Caco-2 (cell line): ENCODE measurements around the gene RHOB. TPM values are rescaled to one million over a fixed set of nuclear protein-coding genes. Genes with fewer than 3 reads are reported as not detected.

Experiments
- BruUV-seq: library from RNA; stranded (reverse); fragments of 400-500 nt; replicated peaks from 2 replicates; lab custom pipeline; 2021; lab: Mats Ljungman, UMichigan
- CTCF ChIA-PET: fragments of 300-600 bp; sonication (Branson Sonifier 250); formaldehyde crosslinking; loops from one replicate; lab custom pipeline; 2022; ENCODE audit warnings: antibody characterized with exemption; lab: Charles Lee
- POLR2A ChIA-PET: fragments of 300-600 bp; sonication (Branson Sonifier 250); formaldehyde crosslinking; loops from one replicate; lab custom pipeline; 2022; ENCODE audit warnings: antibody characterized with exemption; lab: Charles Lee
- DNase-seq, 2 experiments: peaks; one replicate each; pipeline versions ENCODE4 v3.0.0 to v3.0.0-alpha.2; 2020 to 2022
- H3K27me3 ChIP-seq: replicated peaks from 2 replicates; pipeline ENCODE4 v1.6.0; 2011; ENCODE audit warnings: low read length; ENCODE audit not compliant: control insufficient read depth, insufficient read depth
- H3K36me3 ChIP-seq: 2 replicates; pipeline ENCODE4 v1.5.1; 2011; ENCODE audit warnings: low read length; ENCODE audit not compliant: control insufficient read depth, insufficient read depth
- H3K4me1 ChIP-seq: fragments of 250-450 bp; sonication (Bioruptor Pico); 2 replicates; pipeline ENCODE4 v1.5.1; 2020; ENCODE audit warnings: mild to moderate bottlenecking
- H3K4me3 ChIP-seq: 2 replicates; pipeline ENCODE4 v1.5.1; 2011; ENCODE audit warnings: low read depth, mild to moderate bottlenecking, control low read depth, low read length
- H3K9me3 ChIP-seq: fragments of 250-450 bp; sonication (Bioruptor Pico); 2 replicates; pipeline ENCODE4 v1.5.1; 2020; ENCODE audit warnings: mild to moderate bottlenecking, moderate library complexity
- H3K27ac Mint-ChIP-seq: one replicate; pipeline ENCODE4 v1.8.0; 2022; ENCODE audit warnings: mixed read lengths; ENCODE audit not compliant: unreplicated experiment
- H3K27me3 Mint-ChIP-seq: one replicate; pipeline ENCODE4 v1.8.0; 2022; ENCODE audit warnings: mixed read lengths; ENCODE audit not compliant: insufficient read depth, unreplicated experiment
- H3K36me3 Mint-ChIP-seq: one replicate; pipeline ENCODE4 v1.8.0; 2022; ENCODE audit warnings: mild to moderate bottlenecking, mixed read lengths; ENCODE audit not compliant: insufficient read depth, unreplicated experiment
- H3K4me1 Mint-ChIP-seq: one replicate; pipeline ENCODE4 v1.8.0; 2022; ENCODE audit warnings: low read depth, mixed read lengths; ENCODE audit not compliant: unreplicated experiment
- H3K4me3 Mint-ChIP-seq: one replicate; pipeline ENCODE4 v1.8.0; 2022; ENCODE audit warnings: mild to moderate bottlenecking, moderate library complexity, mixed read lengths; ENCODE audit not compliant: unreplicated experiment
- H3K9me3 Mint-ChIP-seq: one replicate; pipeline ENCODE4 v1.8.0; 2022; ENCODE audit warnings: mixed read lengths; ENCODE audit not compliant: unreplicated experiment
- CTCF ChIP-seq, 2 experiments: fragments of 200-600 bp in 1 of 2; IDR thresholded peaks; 1 replicate in 1 of 2; 2 replicates in 1 of 2; pipeline versions ENCODE4 v1.5.1 to v1.8.0; 2011 to 2022; ENCODE audit warnings: antibody characterized with exemption in 1 of 2, control low read depth in 1 of 2, inconsistent platforms in 1 of 2, low read depth in 1 of 2, low read length in 1 of 2, mild to moderate bottlenecking in 1 of 2, moderate library complexity in 1 of 2; ENCODE audit not compliant: insufficient read depth in 1 of 2, severe bottlenecking in 1 of 2, unreplicated experiment in 1 of 2
- intact Hi-C: fragments of 100-400 bp; cut with micrococcal nuclease; formaldehyde crosslinking; loops from one replicate; pipeline ENCODE4 v1.10.0; 2022; ENCODE audit not compliant: unreplicated experiment
- total RNA-seq: library from RNA; stranded (reverse); gene quantifications from 2 replicates; pipeline ENCODE4 v1.2.3, GENCODE V29; 2022

The RHOB gene
- total RNA-seq, 1 experiment from 2014 or later: 20.8 TPM

GRCh38 chr2:20474757-20475566 lies 28.1 kb downstream of the RHOB start:
- no TSS peak for BruUV-seq
- H3K4me1 Mint-ChIP-seq: peaks cover 9% of the 10 kb centered on the region
- CTCF ChIA-PET: no interaction called here

GRCh38 chr2:20475567-20475952 lies 28.7 kb downstream of the RHOB start:
- Histone ChIP-seq H3K27me3 (no peaks in the 10 kb centered on the region), H3K36me3 (no peaks in the 10 kb centered on the region), H3K4me1 (peaks cover 9% of the 10 kb centered on the region; the same call in 1 of the 2 replicates), H3K4me3 (no peak overlapping the region), H3K9me3 (no peaks in the 10 kb centered on the region)
- CTCF ChIA-PET: no interaction called here
- POLR2A ChIA-PET: no interaction called here
- no peak for DNase-seq
- Mint-ChIP-seq H3K4me1 (peaks cover 9% of the 10 kb centered on the region), H3K27ac (no peak overlapping the region), H3K36me3 (no peaks in the 10 kb centered on the region), H3K27me3 (no peaks in the 10 kb centered on the region), H3K9me3 (no peaks in the 10 kb centered on the region), H3K4me3 (no peak overlapping the region)
- no TSS peak for BruUV-seq
- intact Hi-C loops: no loop called here
- TF ChIP-seq CTCF (IDR thresholded peaks at IDR 0.05; ENCODE audit: insufficient read depth in 1 of 2, low read depth in 1 of 2, low read length in 1 of 2, severe bottlenecking in 1 of 2, unreplicated experiment in 1 of 2): no peak

More at GRCh38 chr2:20474757-20475566, 28.1 kb downstream of the RHOB start:
- intact Hi-C loops: no loop called here
- peak overlapping the region; percentile 26 for H3K27ac Mint-ChIP-seq
- TF ChIP-seq CTCF (IDR thresholded peaks at IDR 0.05; ENCODE audit: insufficient read depth in 1 of 2, low read depth in 1 of 2, low read length in 1 of 2, severe bottlenecking in 1 of 2, unreplicated experiment in 1 of 2): no peak
- H3K27me3 Mint-ChIP-seq: peaks cover 2% of the 10 kb centered on the region
- H3K4me3 Mint-ChIP-seq: no peak overlapping the region
- H3K9me3 Mint-ChIP-seq: no peaks in the 10 kb centered on the region
- Histone ChIP-seq H3K27me3 (no peaks in the 10 kb centered on the region), H3K4me1 (peaks cover 9% of the 10 kb centered on the region; the same call in 1 of the 2 replicates), H3K36me3 (no peaks in the 10 kb centered on the region), H3K4me3 (no peak overlapping the region), H3K9me3 (no peaks in the 10 kb centered on the region)
- H3K36me3 Mint-ChIP-seq: no peaks in the 10 kb centered on the region
- no peak for DNase-seq
- POLR2A ChIA-PET: interaction anchor here (1.3 kb wide), 1 partner anchor 28 kb away, joined by 12 read pairs; the partner anchor contains the start of gene RHOB

GRCh38 chr2:20476481-20476880 lies 29.6 kb downstream of the RHOB start:
- TF ChIP-seq CTCF (IDR thresholded peaks at IDR 0.05; ENCODE audit: insufficient read depth in 1 of 2, low read depth in 1 of 2, low read length in 1 of 2, severe bottlenecking in 1 of 2, unreplicated experiment in 1 of 2): no peak
- Mint-ChIP-seq H3K27me3 (no peaks in the 10 kb centered on the region), H3K27ac (no peak overlapping the region), H3K36me3 (no peaks in the 10 kb centered on the region), H3K9me3 (no peaks in the 10 kb centered on the region), H3K4me1 (peaks cover 9% of the 10 kb centered on the region), H3K4me3 (no peak overlapping the region)
- Histone ChIP-seq H3K4me3 (no peak overlapping the region), H3K4me1 (peaks cover 9% of the 10 kb centered on the region; the same call in 1 of the 2 replicates), H3K9me3 (no peaks in the 10 kb centered on the region), H3K27me3 (no peaks in the 10 kb centered on the region), H3K36me3 (no peaks in the 10 kb centered on the region)
- POLR2A ChIA-PET: no interaction called here
- BruUV-seq: no TSS peak
- CTCF ChIA-PET: no interaction called here
- intact Hi-C loops: no loop called here
- DNase-seq: no peak
